MM.1S (cell line): Measurements from ENCODE around the gene SHROOM3.

Experiments
- CTCF ChIP-seq: fragments of 300-600 bp; sonication (generic); IDR thresholded peaks from 2 replicates; pipeline ENCODE4 v1.5.1; 2016; ENCODE audit warnings: antibody characterized with exemption, low read length, mixed read lengths
- EZH2 ChIP-seq: fragments of 300-600 bp; sonication (generic); optimal IDR thresholded peaks from 2 replicates; pipeline ENCODE3; 2017; ENCODE audit warnings: low read depth, mild to moderate bottlenecking, antibody characterized with exemption, low read length, mixed read lengths

- no peak for TF ChIP-seq CTCF
- TF ChIP-seq EZH2: no peak
Measured at GRCh38 chr4:76569225-76569624, 134.2 kb downstream of the SHROOM3 start.
